Activated T-cell treated with anti-CD3 and anti-CD28 coated beads, Interleukin-2, amount 50 U/mL, for 72 hours (primary cell): ENCODE results near the gene DRG1. TPM values are rescaled to one million over a fixed set of nuclear protein-coding genes. Genes with fewer than 3 reads are reported as not detected.
A peak's percentile ranks its signal among the peaks of the same experiment; 100 is the strongest.
"Not testable (repeated sequence)": the region's sequence is repeated elsewhere in the genome, so short reads cannot be mapped to it uniquely, and the experiment has no call there.

Experiments
- ATAC-seq, 2 donors: fragments of 150-1000 bp; cut with Tn5 transposase; replicated peaks in 1 of 2; 2 replicates each; pipeline ENCODE4 v1.10.0; 2021; ENCODE audit warnings: moderate library complexity in 2 of 2, mild to moderate bottlenecking in 1 of 2
- DNase-seq, 2 donors: peaks; one replicate each; pipeline ENCODE4 v3.0.0; 2021 to 2022; ENCODE audit warnings: mixed read lengths in 1 of 2
- H3K27ac Mint-ChIP-seq: one replicate; pipeline ENCODE4 v1.8.0; 2022; ENCODE audit warnings: mild to moderate bottlenecking, moderate library complexity, mixed read lengths
- H3K27me3 Mint-ChIP-seq: one replicate; pipeline ENCODE4 v1.8.0; 2022; ENCODE audit warnings: low read depth, mixed read lengths
- H3K36me3 Mint-ChIP-seq, 2 donors: one replicate each; pipeline ENCODE4 v1.8.0; 2022; ENCODE audit warnings: mixed read lengths in 2 of 2, mild to moderate bottlenecking in 1 of 2; ENCODE audit not compliant: insufficient read depth in 2 of 2
- H3K4me1 Mint-ChIP-seq: one replicate; pipeline ENCODE4 v1.8.0; 2022; ENCODE audit warnings: low read depth, mixed read lengths
- H3K4me3 Mint-ChIP-seq, 2 donors: one replicate each; pipeline ENCODE4 v1.8.0; 2022; ENCODE audit warnings: mild to moderate bottlenecking in 2 of 2, mixed read lengths in 2 of 2, moderate library complexity in 2 of 2
- H3K9me3 Mint-ChIP-seq, 2 donors: one replicate each; pipeline ENCODE4 v1.8.0; 2022; ENCODE audit warnings: mixed read lengths in 2 of 2
- total RNA-seq, 2 donors: library from RNA; stranded (reverse); gene quantifications; one replicate each; pipeline ENCODE4 v1.2.3, GENCODE V29; 2022

Gene DRG1
- 100 to 1,000 TPM; 126 to 137 TPM for total RNA-seq

- Mint-ChIP-seq H3K27ac (peak within 1 kb of the TSS; percentile 95), H3K9me3 (peaks cover under 1% of the 10 kb centered on the region in 2 donors), H3K27me3 (peaks cover 3% of the 10 kb centered on the region), H3K4me1 (peaks cover 34% of the 10 kb centered on the region), H3K4me3 (peak within 1 kb of the TSS; percentile 88 to 97), H3K36me3 (peaks cover 9 to 22% of the 10 kb centered on the region in 2 donors)
- ATAC-seq (peak; percentile 99 to 100), DNase-seq (peak; percentile 98)
Observed at GRCh38 chr22:31399211-31400022, at the start of gene DRG1. Gene DRG1, plus strand, starts transcription at chr22:31399604. Its CDS starts 80 bp downstream, at chr22:31399684.

GRCh38 chr22:31349960-31350359, 49.4 kb upstream of the DRG1 start:
- ATAC-seq (no peak), DNase-seq (no peak)
- Mint-ChIP-seq H3K36me3 (no peaks in the 10 kb centered on the region), H3K27me3 (no peaks in the 10 kb centered on the region), H3K4me1 (peaks cover 6% of the 10 kb centered on the region), H3K9me3 (no peaks in the 10 kb centered on the region), H3K4me3 (no peak overlapping the region), H3K27ac (no peak overlapping the region)

- no peak overlapping the region for H3K27ac Mint-ChIP-seq
- peaks cover 6% of the 10 kb centered on the region for H3K4me1 Mint-ChIP-seq
- H3K27me3 Mint-ChIP-seq = no peaks in the 10 kb centered on the region
- H3K9me3 Mint-ChIP-seq = no peaks in the 10 kb centered on the region
- ATAC-seq = no peak
- no peak overlapping the region for H3K4me3 Mint-ChIP-seq
- no peak for DNase-seq
- no peaks in the 10 kb centered on the region for H3K36me3 Mint-ChIP-seq
Observed at GRCh38 chr22:31350410-31350863, 49.0 kb upstream of the DRG1 start.

- no peak overlapping the region for H3K4me3 Mint-ChIP-seq
- no peaks in the 10 kb centered on the region for H3K9me3 Mint-ChIP-seq
- ATAC-seq (no peak), DNase-seq (no peak)
- no peaks in the 10 kb centered on the region for H3K27me3 Mint-ChIP-seq
- H3K36me3 Mint-ChIP-seq = no peaks in the 10 kb centered on the region
- no peak overlapping the region for H3K27ac Mint-ChIP-seq
- no peaks in the 10 kb centered on the region for H3K4me1 Mint-ChIP-seq
Observed at GRCh38 chr22:31354515-31354914, 44.9 kb upstream of the DRG1 start.

- no peaks in the 10 kb centered on the region for H3K36me3 Mint-ChIP-seq
- no peaks in the 10 kb centered on the region for H3K27me3 Mint-ChIP-seq
- H3K4me1 Mint-ChIP-seq = no peaks in the 10 kb centered on the region
Observed at GRCh38 chr22:31360029-31360428, 39.4 kb upstream of the DRG1 start.

GRCh38 chr22:31361743-31362142, 37.7 kb upstream of the DRG1 start:
- no peak for ATAC-seq
- no peak overlapping the region for H3K27ac Mint-ChIP-seq

More at GRCh38 chr22:31360029-31360428, 39.4 kb upstream of the DRG1 start:
- H3K9me3 Mint-ChIP-seq = no peaks in the 10 kb centered on the region
- no peak overlapping the region for H3K4me3 Mint-ChIP-seq
- H3K27ac Mint-ChIP-seq = no peak overlapping the region
- no peak for DNase-seq
- no peak for ATAC-seq

GRCh38 chr22:31363885-31364465, 35.4 kb upstream of the DRG1 start:
- H3K36me3 Mint-ChIP-seq = no peaks in the 10 kb centered on the region
- peaks cover 5% of the 10 kb centered on the region for H3K4me1 Mint-ChIP-seq
- ATAC-seq (no peak), DNase-seq (no peak)
- H3K27ac Mint-ChIP-seq = no peak overlapping the region
- H3K27me3 Mint-ChIP-seq = no peaks in the 10 kb centered on the region
- no peaks in the 10 kb centered on the region for H3K9me3 Mint-ChIP-seq
- no peak overlapping the region for H3K4me3 Mint-ChIP-seq

More at GRCh38 chr22:31361743-31362142, 37.7 kb upstream of the DRG1 start:
- no peaks in the 10 kb centered on the region for H3K36me3 Mint-ChIP-seq
- H3K27me3 Mint-ChIP-seq = no peaks in the 10 kb centered on the region
- no peaks in the 10 kb centered on the region for H3K4me1 Mint-ChIP-seq
- H3K9me3 Mint-ChIP-seq = no peaks in the 10 kb centered on the region
- no peak for DNase-seq
- no peak overlapping the region for H3K4me3 Mint-ChIP-seq

- Mint-ChIP-seq H3K27me3 (no peaks in the 10 kb centered on the region), H3K4me3 (no peak overlapping the region), H3K9me3 (no peaks in the 10 kb centered on the region), H3K27ac (no peak overlapping the region), H3K36me3 (no peaks in the 10 kb centered on the region), H3K4me1 (peaks cover 5% of the 10 kb centered on the region)
- no peak for ATAC-seq
- DNase-seq = no peak
Observed at GRCh38 chr22:31367426-31367825, 32.0 kb upstream of the DRG1 start.

- ATAC-seq (no peak), DNase-seq (no peak)
- Mint-ChIP-seq H3K4me1 (peaks cover 9% of the 10 kb centered on the region), H3K9me3 (no peaks in the 10 kb centered on the region), H3K4me3 (no peak overlapping the region), H3K27ac (no peak overlapping the region), H3K27me3 (no peaks in the 10 kb centered on the region), H3K36me3 (no peaks in the 10 kb centered on the region)
Observed at GRCh38 chr22:31377612-31378011, 21.8 kb upstream of the DRG1 start.

GRCh38 chr22:31378123-31378522, 21.3 kb upstream of the DRG1 start:
- ATAC-seq (no peak), DNase-seq (no peak)
- Mint-ChIP-seq H3K36me3 (no peaks in the 10 kb centered on the region), H3K27ac (no peak overlapping the region), H3K27me3 (no peaks in the 10 kb centered on the region), H3K4me3 (no peak overlapping the region), H3K4me1 (peaks cover 9% of the 10 kb centered on the region), H3K9me3 (no peaks in the 10 kb centered on the region)

GRCh38 chr22:31378651-31379050, 20.8 kb upstream of the DRG1 start:
- peak; percentile 71 to 75 for ATAC-seq
- H3K36me3 Mint-ChIP-seq, H3K27me3 Mint-ChIP-seq, H3K9me3 Mint-ChIP-seq, H3K4me3 Mint-ChIP-seq, H3K4me1 Mint-ChIP-seq: not testable (repeated sequence)
- peak overlapping the region; percentile 60 for H3K27ac Mint-ChIP-seq
- DNase-seq = peak in 1 of 2 donors; percentile 6

GRCh38 chr22:31393893-31394292, 5.5 kb upstream of the DRG1 start:
- ATAC-seq = no peak

GRCh38 chr22:31394326-31394725, 5.1 kb upstream of the DRG1 start:
- peaks cover 2 to 3% of the 10 kb centered on the region in 2 donors for H3K36me3 Mint-ChIP-seq
- no peak overlapping the region for H3K4me3 Mint-ChIP-seq
- ATAC-seq (no peak), DNase-seq (no peak)
- H3K27ac Mint-ChIP-seq = no peak overlapping the region
- peaks cover 4% of the 10 kb centered on the region for H3K4me1 Mint-ChIP-seq
- H3K9me3 Mint-ChIP-seq = peaks cover 1 to 2% of the 10 kb centered on the region in 2 donors
- H3K27me3 Mint-ChIP-seq = peaks cover 6% of the 10 kb centered on the region

More at GRCh38 chr22:31393893-31394292, 5.5 kb upstream of the DRG1 start:
- H3K4me1 Mint-ChIP-seq = peaks cover 3% of the 10 kb centered on the region
- no peak overlapping the region for H3K4me3 Mint-ChIP-seq
- no peak overlapping the region for H3K27ac Mint-ChIP-seq
- peaks cover 2 to 3% of the 10 kb centered on the region in 2 donors for H3K36me3 Mint-ChIP-seq
- peaks cover 6% of the 10 kb centered on the region for H3K27me3 Mint-ChIP-seq
- no peak for DNase-seq
- H3K9me3 Mint-ChIP-seq = peaks cover 1 to 2% of the 10 kb centered on the region in 2 donors
